Posterior vena cava (tissue), 2 donors: ENCODE measurements around the gene RNF214. TPM values are rescaled to one million over a fixed set of nuclear protein-coding genes. Genes with fewer than 3 reads are reported as not detected.
"Not testable (repeated sequence)": the region's sequence is repeated elsewhere in the genome, so short reads cannot be mapped to it uniquely, and the experiment has no call there.

Experiments used
- DNase-seq: peaks from one replicate; pipeline ENCODE4 v3.0.0-alpha.2; 2020; ENCODE audit warnings: low spot score
- intact Hi-C, 2 donors: fragments of 100-400 bp; cut with DNase I; formaldehyde crosslinking; loops; one replicate each; pipeline versions ENCODE4 v1.14.1 to v1.14.2; 2022 to 2023
- total RNA-seq, 2 donors: library from RNA; stranded (reverse); fragmentation: NEBNext Ultra II Directional; extraction: Animal tissue kit (Norgen Biotek cat#: 25700); gene quantifications; one replicate each; pipeline ENCODE4 v1.2.1, GENCODE V29; 2021
- donor health status: DM: yes; HTN: yes; CAD: no.
- donor health status: DM: yes; HTN: yes; CAD: no.

RNF214 gene
- total RNA-seq, 2 donors from 2014 or later, result 24.8 to 25.7 TPM

- intact Hi-C loops, result no loop called here
- no peak for DNase-seq
These were observed 86.9 kb downstream of the RNF214 start for GRCh38 chr11:117319214-117319840.

GRCh38 chr11:117327255-117327566 is 94.7 kb downstream of the RNF214 start:
- DNase-seq, intact Hi-C loops: not testable (repeated sequence)

- intact Hi-C loops, result no loop called here
- DNase-seq, result peak; percentile 99
These were observed 95.3 kb downstream of the RNF214 start, which contains the start of gene CEP164 for GRCh38 chr11:117327567-117328374. TSS of gene CEP164 (plus strand) at chr11:117327854. CDS start at chr11:117338587, 10,733 bp downstream.

- intact Hi-C loops, result no loop called here
- no peak for DNase-seq
These were observed 96.0 kb downstream of the RNF214 start for GRCh38 chr11:117328375-117329010.

- intact Hi-C loops, result no loop called here
- DNase-seq, result no peak
These were observed 100.4 kb downstream of the RNF214 start for GRCh38 chr11:117332843-117333242.

- DNase-seq, result no peak
- intact Hi-C loops, result no loop called here
These were observed 101.4 kb downstream of the RNF214 start for GRCh38 chr11:117333917-117334316.

GRCh38 chr11:117334896-117335295 is 102.4 kb downstream of the RNF214 start:
- intact Hi-C loops, result no loop called here
- DNase-seq, result peak; percentile 38

- intact Hi-C loops, result no loop called here
- DNase-seq, result no peak
These were observed 102.9 kb downstream of the RNF214 start for GRCh38 chr11:117335399-117335798.

Other genes starting within 250 kb of the RNF214 start
- gene SIK3, start 134.2 kb upstream of the RNF214 start, total RNA-seq, result 10 to 100 TPM; 43.8 to 53.4 TPM
- 10 to 100 TPM; 56.4 to 61.2 TPM for gene PAFAH1B2, start 88.4 kb upstream of the RNF214 start, total RNA-seq
- gene SIDT2, start 53.9 kb upstream of the RNF214 start, total RNA-seq, result 10 to 100 TPM; 39.2 to 49.5 TPM
- 1,000 to 10,000 TPM; 5,409 to 9,264 TPM for gene TAGLN, start 33.3 kb upstream of the RNF214 start, total RNA-seq
- 10 to 100 TPM; 41.9 to 48.6 TPM for gene PCSK7, start 598 bp upstream of the RNF214 start, total RNA-seq
- 10 to 100 TPM in 1 of 2 donors, 1 to 10 TPM in 1; 9.7 to 10.1 TPM for gene BACE1-AS, start 58.7 kb downstream of the RNF214 start, total RNA-seq
- gene BACE1, start 83.6 kb downstream of the RNF214 start, total RNA-seq, result 10 to 100 TPM; 25.2 to 36.1 TPM
- 10 to 100 TPM; 23.1 to 28.2 TPM for gene CEP164, start 95.2 kb downstream of the RNF214 start, total RNA-seq